LHCN-M2 (cell line): ENCODE data around the gene ZNF619. TPM values are rescaled to one million over a fixed set of nuclear protein-coding genes. Genes with fewer than 3 reads are reported as not detected.

Experiments used
- DNase-seq: peaks from one replicate; pipeline ENCODE4 v3.0.0-alpha.2; 2012; ENCODE audit warnings: low read depth
- total RNA-seq: library from RNA; depleted of rRNA; stranded (reverse); fragments of >200 nt; gene quantifications from 2 replicates; pipeline ENCODE4 v1.2.3, GENCODE V29; 2014

The ZNF619 gene
- total RNA-seq, 1 experiment from 2014 or later = 3.5 TPM

- DNase-seq = no peak
These were observed 11.9 kb upstream of the ZNF619 start for GRCh38 chr3:40465111-40465407.

- DNase-seq = no peak
These were observed 11.5 kb upstream of the ZNF619 start for GRCh38 chr3:40465456-40465855.

GRCh38 chr3:40468018-40468417, 8.9 kb upstream of the ZNF619 start:
- DNase-seq = no peak

- no peak for DNase-seq
These were observed 6.2 kb upstream of the ZNF619 start for GRCh38 chr3:40470701-40471100.

GRCh38 chr3:40477666-40478065, 744 bp downstream of the ZNF619 start:
- DNase-seq = no peak

GRCh38 chr3:40487172-40487571, 10.2 kb downstream of the ZNF619 start:
- DNase-seq = no peak

GRCh38 chr3:40490916-40491315, 14.0 kb downstream of the ZNF619 start:
- DNase-seq = peak; percentile 13

- DNase-seq = no peak
These were observed 17.8 kb downstream of the ZNF619 start for GRCh38 chr3:40494698-40495097.

GRCh38 chr3:40497288-40497687, 20.4 kb downstream of the ZNF619 start:
- no peak for DNase-seq

- no peak for DNase-seq
These were observed 23.0 kb downstream of the ZNF619 start for GRCh38 chr3:40499952-40500351.

- DNase-seq = no peak
These were observed 25.1 kb downstream of the ZNF619 start for GRCh38 chr3:40502034-40502433.

GRCh38 chr3:40504636-40505430, 27.9 kb downstream of the ZNF619 start:
- DNase-seq = peak; percentile 95

GRCh38 chr3:40505599-40506462, 28.9 kb downstream of the ZNF619 start, which contains the start of gene ZNF620:
TSS of gene ZNF620 (plus strand) at chr3:40506039. CDS start at chr3:40506353, 314 bp downstream.
- DNase-seq = no peak

GRCh38 chr3:40511031-40511718, 34.3 kb downstream of the ZNF619 start:
- DNase-seq = no peak

- no peak for DNase-seq
These were observed 39.3 kb downstream of the ZNF619 start for GRCh38 chr3:40516201-40516600.

- DNase-seq = no peak
These were observed 41.1 kb downstream of the ZNF619 start for GRCh38 chr3:40518067-40518466.

GRCh38 chr3:40518848-40519247, 41.9 kb downstream of the ZNF619 start:
- no peak for DNase-seq

GRCh38 chr3:40521254-40521653, 44.3 kb downstream of the ZNF619 start:
- DNase-seq = no peak

GRCh38 chr3:40523781-40524180, 46.9 kb downstream of the ZNF619 start:
- DNase-seq = no peak

GRCh38 chr3:40524222-40524567, 47.3 kb downstream of the ZNF619 start:
- no peak for DNase-seq

- peak; percentile 81 for DNase-seq
These were observed 47.8 kb downstream of the ZNF619 start, which contains the start of gene ZNF621 for GRCh38 chr3:40524568-40525285. TSS of gene ZNF621 (plus strand) at chr3:40524960. CDS start at chr3:40525841, 881 bp downstream.
